LNCaP clone FGC (cell line): ENCODE data around the gene CCDC106.

Experiments
- DNase-seq: peaks from one replicate; pipeline ENCODE4 v3.0.0-alpha.2; 2011; ENCODE audit warnings: low read depth
- H3K4me3 ChIP-seq: 2 replicates; pipeline ENCODE4 v1.5.1; 2011; ENCODE audit warnings: mild to moderate bottlenecking, low read depth, low read length, control low read depth
- CTCF ChIP-seq: IDR thresholded peaks from 2 replicates; pipeline ENCODE4 v1.5.1; 2012; ENCODE audit warnings: mild to moderate bottlenecking; ENCODE audit not compliant: control insufficient read depth, insufficient read depth; ENCODE audit errors: extremely low read depth

The CCDC106 gene

GRCh38 chr19:55661826-55662225, 13.8 kb downstream of the CCDC106 start:
- TF ChIP-seq CTCF = no peak
- no peak for DNase-seq
- no peak overlapping the region for H3K4me3 ChIP-seq

GRCh38 chr19:55663846-55664536, 16.0 kb downstream of the CCDC106 start:
- no peak overlapping the region for H3K4me3 ChIP-seq
- TF ChIP-seq CTCF = no peak
- DNase-seq = no peak

- no peak overlapping the region for H3K4me3 ChIP-seq
- DNase-seq = no peak
- no peak for TF ChIP-seq CTCF
Measured at GRCh38 chr19:55666343-55667005, 18.5 kb downstream of the CCDC106 start.

GRCh38 chr19:55667006-55667381, 19.0 kb downstream of the CCDC106 start:
- no peak for TF ChIP-seq CTCF
- no peak overlapping the region for H3K4me3 ChIP-seq
- DNase-seq = no peak

- TF ChIP-seq CTCF = no peak
- H3K4me3 ChIP-seq = no peak overlapping the region
- DNase-seq = no peak
Measured at GRCh38 chr19:55667511-55667910, 19.5 kb downstream of the CCDC106 start.

GRCh38 chr19:55667958-55668357, 19.9 kb downstream of the CCDC106 start:
- H3K4me3 ChIP-seq = no peak overlapping the region
- no peak for DNase-seq
- no peak for TF ChIP-seq CTCF
